HCT116 (cell line): ENCODE data around the gene CCDC154. TPM values are rescaled to one million over a fixed set of nuclear protein-coding genes. Genes with fewer than 3 reads are reported as not detected.

Experiments used
- ATAC-seq: fragments of 200-7000 bp; cut with Tn5 transposase; 2 replicates; pipeline ENCODE4 v1.9.1; 2020; ENCODE audit warnings: mild to moderate bottlenecking, moderate library complexity
- BruUV-seq: library from RNA; stranded (reverse); fragments of 400-500 nt; replicated peaks from 2 replicates; lab custom pipeline; 2021; lab: Mats Ljungman, UMichigan
- CTCF ChIA-PET: fragments of 300-600 bp; sonication (Branson Sonifier 250); formaldehyde crosslinking; loops from one replicate; lab custom pipeline; 2021; ENCODE audit warnings: antibody characterized with exemption; lab: Charles Lee
- POLR2A ChIA-PET: fragments of 300-600, 350-600 bp; sonication (Branson Sonifier 250); formaldehyde crosslinking; loops from one replicate; lab custom pipeline; 2021; ENCODE audit warnings: antibody characterized with exemption; lab: Charles Lee
- RAD21 ChIA-PET, 2 experiments: fragments of 300-600 bp; sonication (Branson Sonifier 250); formaldehyde crosslinking; loops; one replicate each; lab custom pipeline; 2023; ENCODE audit warnings: low total read pairs in 2 of 2; ENCODE audit not compliant: uncharacterized antibody in 2 of 2, unreplicated experiment in 2 of 2, low non-redundant PET in 1 of 2; lab: Charles Lee
- DNase-seq: peaks from one replicate; pipeline ENCODE4 v3.0.0-alpha.2; 2010; ENCODE audit warnings: low read depth, low spot score
- H2AFZ ChIP-seq: fragments of 200-600 bp; shearing (Covaris generic), sonication (generic); 2 replicates; pipeline ENCODE4 v1.6.1; 2017; ENCODE audit warnings: low read depth, mixed run types, mixed read lengths, antibody characterized with exemption, low read length; ENCODE audit not compliant: poor library complexity, severe bottlenecking
- H3K27ac ChIP-seq: 2 replicates; pipeline ENCODE4 v1.5.1; 2012; ENCODE audit warnings: low read depth, low read length
- H3K27me3 ChIP-seq: fragments of 200-600 bp; sonication (generic); 2 replicates; pipeline ENCODE4 v1.6.1; 2016; ENCODE audit warnings: mixed run types, low read length, mixed read lengths; ENCODE audit not compliant: insufficient read depth
- H3K36me3 ChIP-seq, 2 experiments: fragments of 200-500 bp in 1 of 2; fragments of 200-600 bp in 1 of 2; sonication (Bioruptor generic) in 1 of 2; sonication (generic) in 1 of 2; 2 replicates each; pipeline versions ENCODE4 v1.5.1 to v1.6.1; 2014 to 2016; ENCODE audit warnings: low read length in 2 of 2, inconsistent platforms in 1 of 2, mixed read lengths in 1 of 2, mixed run types in 1 of 2; ENCODE audit not compliant: insufficient read depth in 2 of 2, control insufficient read depth in 1 of 2
- H3K4me1 ChIP-seq, 2 experiments: fragments of 200-600 bp in 1 of 2; sonication (generic) in 1 of 2; 2 replicates each; pipeline versions ENCODE4 v1.5.1 to v1.6.1; 2012 to 2017; ENCODE audit warnings: low read length in 2 of 2, inconsistent platforms in 1 of 2, mild to moderate bottlenecking in 1 of 2, mixed read lengths in 1 of 2, mixed run types in 1 of 2, moderate library complexity in 1 of 2; ENCODE audit not compliant: insufficient read depth in 2 of 2, control insufficient read depth in 1 of 2
- H3K4me2 ChIP-seq: fragments of 200-600 bp; sonication (generic); 2 replicates; pipeline ENCODE4 v1.6.1; 2017; ENCODE audit warnings: mixed run types, low read length, mixed read lengths
- H3K4me3 ChIP-seq, 2 experiments: fragments of 200-600 bp in 1 of 2; sonication (generic) in 1 of 2; replicated peaks in 1 of 2; 2 replicates each; pipeline ENCODE4 v1.5.1; 2011 to 2016; ENCODE audit warnings: low read length in 2 of 2, control low read depth in 1 of 2, low read depth in 1 of 2, mild to moderate bottlenecking in 1 of 2, mixed read lengths in 1 of 2, mixed run types in 1 of 2
- H3K79me2 ChIP-seq: fragments of 200-600 bp; sonication (generic); 2 replicates; pipeline ENCODE4 v1.6.1; 2017; ENCODE audit warnings: mild to moderate bottlenecking, mixed run types, low read length, moderate library complexity, mixed read lengths; ENCODE audit not compliant: insufficient read depth
- H3K9ac ChIP-seq: fragments of 200-600 bp; sonication (generic); 2 replicates; pipeline ENCODE4 v1.6.1; 2016; ENCODE audit warnings: low read length, mixed read lengths
- H3K9me2 ChIP-seq: fragments of 200-600 bp; sonication (generic), shearing (Covaris generic); 2 replicates; pipeline ENCODE4 v1.6.1; 2017; ENCODE audit warnings: mixed run types, mild to moderate bottlenecking, moderate library complexity; ENCODE audit not compliant: insufficient read depth
- H3K9me3 ChIP-seq, 2 experiments: fragments of 200-500 bp in 1 of 2; fragments of 200-600 bp in 1 of 2; sonication (Bioruptor generic) in 1 of 2; sonication (generic) in 1 of 2; 2 replicates each; pipeline ENCODE4 v1.6.1; 2014 to 2017; ENCODE audit warnings: low read length in 2 of 2, mixed read lengths in 2 of 2, inconsistent platforms in 1 of 2, low read depth in 1 of 2, mild to moderate bottlenecking in 1 of 2, mixed run types in 1 of 2, moderate library complexity in 1 of 2; ENCODE audit not compliant: control insufficient read depth in 1 of 2, insufficient read depth in 1 of 2
- H4K20me1 ChIP-seq: fragments of 200-600 bp; sonication (generic), shearing (Covaris generic); 2 replicates; pipeline ENCODE4 v1.6.1; 2017; ENCODE audit warnings: mixed run types, mild to moderate bottlenecking, moderate library complexity; ENCODE audit not compliant: insufficient read depth
- CBX3 ChIP-seq: IDR thresholded peaks from 2 replicates; pipeline ENCODE4 v1.6.1; 2012; ENCODE audit warnings: low read depth
- CEBPB ChIP-seq: IDR thresholded peaks from 2 replicates; pipeline ENCODE4 v1.6.1; 2012; ENCODE audit warnings: low read depth
- EGR1 ChIP-seq: IDR thresholded peaks from 2 replicates; pipeline ENCODE4 v1.6.1; 2012; ENCODE audit warnings: low read depth
- ELF1 ChIP-seq: IDR thresholded peaks from 2 replicates; pipeline ENCODE4 v1.6.1; 2012; ENCODE audit warnings: low read depth, borderline replicate concordance
- POLR2A ChIP-seq: IDR thresholded peaks from 2 replicates; pipeline ENCODE4 v1.7.0; 2011; ENCODE audit warnings: borderline replicate concordance; ENCODE audit not compliant: insufficient read depth, insufficient read length; ENCODE audit errors: extremely low read depth
- POLR2AphosphoS5 ChIP-seq: IDR thresholded peaks from 2 replicates; pipeline ENCODE4 v1.6.1; 2011; ENCODE audit warnings: mild to moderate bottlenecking, low read depth, low read length, moderate library complexity
- SIN3A ChIP-seq: IDR thresholded peaks from 2 replicates; pipeline ENCODE4 v1.6.1; 2012; ENCODE audit warnings: low read depth
- SRF ChIP-seq: IDR thresholded peaks from 2 replicates; pipeline ENCODE4 v1.6.1; 2012; ENCODE audit warnings: low read depth
- TCF7L2 ChIP-seq: IDR thresholded peaks from 2 replicates; pipeline ENCODE4 v1.7.0; 2011; ENCODE audit warnings: borderline replicate concordance, inconsistent platforms; ENCODE audit not compliant: insufficient read depth, insufficient read length; ENCODE audit errors: extremely low read depth
- YY1 ChIP-seq: IDR thresholded peaks from 2 replicates; pipeline ENCODE4 v1.6.1; 2011; ENCODE audit warnings: low read length, low read depth, moderate library complexity, mild to moderate bottlenecking; ENCODE audit not compliant: insufficient replicate concordance; ENCODE audit errors: extremely low read depth
- ZNF274 ChIP-seq: fragments of 200-500 bp; sonication (Bioruptor generic); IDR thresholded peaks from 2 replicates; pipeline ENCODE4 v1.6.1; 2014; ENCODE audit warnings: mild to moderate bottlenecking, low read depth, low read length, inconsistent platforms
- intact Hi-C: fragments of 100-400 bp; cut with micrococcal nuclease; formaldehyde crosslinking; loops from 2 replicates; pipeline ENCODE4 v1.10.0; 2022
- total RNA-seq: library from RNA; stranded (reverse); gene quantifications from one replicate; pipeline ENCODE4 v1.2.1, GENCODE V29; 2021; ENCODE audit not compliant: unreplicated experiment
- TF ChIP-seq, protein P1 (sequence below): IDR thresholded peaks from 2 replicates; pipeline ENCODE4 v1.6.1; 2012
- TF ChIP-seq, protein P2 (sequence below): IDR thresholded peaks from 2 replicates; pipeline ENCODE4 v1.6.1; 2012; ENCODE audit warnings: low read depth
- TF ChIP-seq, protein P3 (sequence below): IDR thresholded peaks from 2 replicates; pipeline ENCODE4 v1.6.1; 2011; ENCODE audit warnings: mild to moderate bottlenecking, low read length, moderate library complexity; ENCODE audit not compliant: insufficient replicate concordance; ENCODE audit errors: extremely low read depth
- TF ChIP-seq, protein P4 (sequence below): IDR thresholded peaks from 2 replicates; pipeline ENCODE4 v1.6.1; 2012

CCDC154 gene
- total RNA-seq, 1 experiment from 2014 or later = 1.7 TPM

DNA sequence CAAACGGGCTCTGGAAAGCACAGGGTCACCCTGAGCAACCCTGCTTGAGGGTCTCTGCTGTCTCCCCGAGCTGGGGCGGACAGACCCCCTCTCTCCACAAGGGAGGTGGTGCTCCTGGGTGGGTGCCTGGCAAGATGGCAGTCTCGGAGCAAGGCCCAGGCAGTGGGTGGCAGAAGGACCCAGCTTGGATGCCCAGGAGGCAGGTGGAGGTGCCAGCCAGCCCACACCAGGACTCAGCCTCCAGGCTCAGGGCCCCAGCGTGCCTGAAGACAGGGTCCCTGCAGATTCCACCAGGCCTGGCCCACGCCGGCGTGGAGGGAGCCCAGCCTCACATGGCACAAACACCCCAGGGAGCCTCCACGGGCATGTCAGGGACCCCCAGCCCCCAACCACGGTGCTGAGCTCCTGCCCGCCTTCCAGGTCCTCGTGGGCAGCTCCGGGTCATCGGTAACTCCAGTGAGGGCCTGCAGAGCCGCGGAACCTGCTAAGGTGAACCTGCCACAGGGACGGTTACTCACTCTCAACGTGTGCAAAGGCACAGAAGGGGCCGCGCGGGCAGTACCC is 50.7 kb downstream of the CCDC154 start:
- Histone ChIP-seq H3K4me1 (no peaks in the 10 kb centered on the region), H2AFZ (no peak overlapping the region), H3K79me2 (no peaks in the 10 kb centered on the region), H3K9me3 (no peaks in the 10 kb centered on the region), H3K27ac (no peak overlapping the region), H3K27me3 (no peaks in the 10 kb centered on the region), H3K9me2 (no peaks in the 10 kb centered on the region)
- RAD21 ChIA-PET = no interaction called here
- intact Hi-C loops = no loop called here
- BruUV-seq = no TSS peak
- no peak for TF ChIP-seq POLR2AphosphoS5
- no peak for TF ChIP-seq TCF7L2
- TF ChIP-seq POLR2A = no peak
- TF ChIP-seq EGR1 = no peak
- no peak for TF ChIP-seq YY1
- TF ChIP-seq, all 23 proteins: peak for 0
- DNase-seq (no peak), ATAC-seq (no peak)
- ChIA-PET CTCF (no interaction called here), POLR2A (no interaction called here)
- no peak overlapping the region for H3K4me2 ChIP-seq
- no peak overlapping the region for H3K9ac ChIP-seq
- no peaks in the 10 kb centered on the region; a peak in 1 of 4 replicates for H3K36me3 ChIP-seq
- H4K20me1 ChIP-seq = no peaks in the 10 kb centered on the region
- H3K4me3 ChIP-seq = no peak overlapping the region

DNA sequence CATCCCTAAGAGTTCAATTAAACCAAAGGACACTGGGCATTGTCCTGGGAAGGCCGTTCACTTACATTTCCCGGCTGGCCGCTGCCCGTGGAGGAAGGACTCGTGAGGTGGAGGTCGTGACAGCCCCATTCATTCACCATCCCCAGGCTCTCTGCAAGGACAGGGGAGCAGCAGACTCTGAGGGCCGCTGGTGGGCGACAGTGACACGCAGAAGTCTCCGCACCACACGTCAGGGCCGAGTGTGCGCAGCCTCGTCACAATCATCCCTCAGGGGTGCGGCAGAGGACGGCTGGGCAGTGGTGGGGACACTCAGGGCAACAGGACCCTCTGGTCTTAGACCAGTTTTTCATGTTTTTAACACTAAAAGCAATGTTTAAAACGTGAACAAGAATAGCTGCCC is 51.5 kb downstream of the CCDC154 start:
- H3K36me3 ChIP-seq = no peaks in the 10 kb centered on the region; a peak in 1 of 4 replicates
- ChIA-PET POLR2A (no interaction called here), RAD21 (no interaction called here), CTCF (no interaction called here)
- intact Hi-C loops = no loop called here
- DNase-seq (no peak), ATAC-seq (no peak)
- BruUV-seq = no TSS peak
- no peaks in the 10 kb centered on the region for H3K27me3 ChIP-seq
- H3K9me2 ChIP-seq = no peaks in the 10 kb centered on the region
- H3K4me1 ChIP-seq = no peaks in the 10 kb centered on the region
- no peak overlapping the region for H3K9ac ChIP-seq
- no peak overlapping the region for H2AFZ ChIP-seq
- no peak overlapping the region for H3K4me3 ChIP-seq
- no peaks in the 10 kb centered on the region for H3K79me2 ChIP-seq
- H3K4me2 ChIP-seq = no peak overlapping the region
- no peak overlapping the region for H3K27ac ChIP-seq
- no peaks in the 10 kb centered on the region for H4K20me1 ChIP-seq
- no peaks in the 10 kb centered on the region for H3K9me3 ChIP-seq
- TF ChIP-seq EGR1 (no peak), SIN3A (no peak), SRF (no peak), TCF7L2 (no peak), ELF1 (no peak), POLR2AphosphoS5 (no peak), ZNF274 (no peak), CBX3 (no peak), CEBPB (no peak)
- TF ChIP-seq, protein P1, sequence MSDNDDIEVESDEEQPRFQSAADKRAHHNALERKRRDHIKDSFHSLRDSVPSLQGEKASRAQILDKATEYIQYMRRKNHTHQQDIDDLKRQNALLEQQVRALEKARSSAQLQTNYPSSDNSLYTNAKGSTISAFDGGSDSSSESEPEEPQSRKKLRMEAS = no peak
- TF ChIP-seq, protein P2, sequence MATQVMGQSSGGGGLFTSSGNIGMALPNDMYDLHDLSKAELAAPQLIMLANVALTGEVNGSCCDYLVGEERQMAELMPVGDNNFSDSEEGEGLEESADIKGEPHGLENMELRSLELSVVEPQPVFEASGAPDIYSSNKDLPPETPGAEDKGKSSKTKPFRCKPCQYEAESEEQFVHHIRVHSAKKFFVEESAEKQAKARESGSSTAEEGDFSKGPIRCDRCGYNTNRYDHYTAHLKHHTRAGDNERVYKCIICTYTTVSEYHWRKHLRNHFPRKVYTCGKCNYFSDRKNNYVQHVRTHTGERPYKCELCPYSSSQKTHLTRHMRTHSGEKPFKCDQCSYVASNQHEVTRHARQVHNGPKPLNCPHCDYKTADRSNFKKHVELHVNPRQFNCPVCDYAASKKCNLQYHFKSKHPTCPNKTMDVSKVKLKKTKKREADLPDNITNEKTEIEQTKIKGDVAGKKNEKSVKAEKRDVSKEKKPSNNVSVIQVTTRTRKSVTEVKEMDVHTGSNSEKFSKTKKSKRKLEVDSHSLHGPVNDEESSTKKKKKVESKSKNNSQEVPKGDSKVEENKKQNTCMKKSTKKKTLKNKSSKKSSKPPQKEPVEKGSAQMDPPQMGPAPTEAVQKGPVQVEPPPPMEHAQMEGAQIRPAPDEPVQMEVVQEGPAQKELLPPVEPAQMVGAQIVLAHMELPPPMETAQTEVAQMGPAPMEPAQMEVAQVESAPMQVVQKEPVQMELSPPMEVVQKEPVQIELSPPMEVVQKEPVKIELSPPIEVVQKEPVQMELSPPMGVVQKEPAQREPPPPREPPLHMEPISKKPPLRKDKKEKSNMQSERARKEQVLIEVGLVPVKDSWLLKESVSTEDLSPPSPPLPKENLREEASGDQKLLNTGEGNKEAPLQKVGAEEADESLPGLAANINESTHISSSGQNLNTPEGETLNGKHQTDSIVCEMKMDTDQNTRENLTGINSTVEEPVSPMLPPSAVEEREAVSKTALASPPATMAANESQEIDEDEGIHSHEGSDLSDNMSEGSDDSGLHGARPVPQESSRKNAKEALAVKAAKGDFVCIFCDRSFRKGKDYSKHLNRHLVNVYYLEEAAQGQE = no peak
- TF ChIP-seq, protein P3, sequence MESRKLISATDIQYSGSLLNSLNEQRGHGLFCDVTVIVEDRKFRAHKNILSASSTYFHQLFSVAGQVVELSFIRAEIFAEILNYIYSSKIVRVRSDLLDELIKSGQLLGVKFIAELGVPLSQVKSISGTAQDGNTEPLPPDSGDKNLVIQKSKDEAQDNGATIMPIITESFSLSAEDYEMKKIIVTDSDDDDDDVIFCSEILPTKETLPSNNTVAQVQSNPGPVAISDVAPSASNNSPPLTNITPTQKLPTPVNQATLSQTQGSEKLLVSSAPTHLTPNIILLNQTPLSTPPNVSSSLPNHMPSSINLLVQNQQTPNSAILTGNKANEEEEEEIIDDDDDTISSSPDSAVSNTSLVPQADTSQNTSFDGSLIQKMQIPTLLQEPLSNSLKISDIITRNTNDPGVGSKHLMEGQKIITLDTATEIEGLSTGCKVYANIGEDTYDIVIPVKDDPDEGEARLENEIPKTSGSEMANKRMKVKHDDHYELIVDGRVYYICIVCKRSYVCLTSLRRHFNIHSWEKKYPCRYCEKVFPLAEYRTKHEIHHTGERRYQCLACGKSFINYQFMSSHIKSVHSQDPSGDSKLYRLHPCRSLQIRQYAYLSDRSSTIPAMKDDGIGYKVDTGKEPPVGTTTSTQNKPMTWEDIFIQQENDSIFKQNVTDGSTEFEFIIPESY = no peak
- TF ChIP-seq, protein P4, sequence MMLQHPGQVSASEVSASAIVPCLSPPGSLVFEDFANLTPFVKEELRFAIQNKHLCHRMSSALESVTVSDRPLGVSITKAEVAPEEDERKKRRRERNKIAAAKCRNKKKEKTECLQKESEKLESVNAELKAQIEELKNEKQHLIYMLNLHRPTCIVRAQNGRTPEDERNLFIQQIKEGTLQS = no peak
